GM18519 (cell line): ENCODE measurements around the gene MLLT10.

ENCODE experiments used
- ATAC-seq: cut with Tn5 transposase; IDR thresholded peaks from one replicate; pipeline ENCODE4 v1.9.1; 2021; ENCODE audit warnings: mild to moderate bottlenecking, moderate library complexity; ENCODE audit not compliant: unreplicated experiment, low FRiP score

Gene MLLT10

GRCh38 chr10:21501091-21501490 is 32.9 kb upstream of the MLLT10 start:
- ATAC-seq = no peak

DNA sequence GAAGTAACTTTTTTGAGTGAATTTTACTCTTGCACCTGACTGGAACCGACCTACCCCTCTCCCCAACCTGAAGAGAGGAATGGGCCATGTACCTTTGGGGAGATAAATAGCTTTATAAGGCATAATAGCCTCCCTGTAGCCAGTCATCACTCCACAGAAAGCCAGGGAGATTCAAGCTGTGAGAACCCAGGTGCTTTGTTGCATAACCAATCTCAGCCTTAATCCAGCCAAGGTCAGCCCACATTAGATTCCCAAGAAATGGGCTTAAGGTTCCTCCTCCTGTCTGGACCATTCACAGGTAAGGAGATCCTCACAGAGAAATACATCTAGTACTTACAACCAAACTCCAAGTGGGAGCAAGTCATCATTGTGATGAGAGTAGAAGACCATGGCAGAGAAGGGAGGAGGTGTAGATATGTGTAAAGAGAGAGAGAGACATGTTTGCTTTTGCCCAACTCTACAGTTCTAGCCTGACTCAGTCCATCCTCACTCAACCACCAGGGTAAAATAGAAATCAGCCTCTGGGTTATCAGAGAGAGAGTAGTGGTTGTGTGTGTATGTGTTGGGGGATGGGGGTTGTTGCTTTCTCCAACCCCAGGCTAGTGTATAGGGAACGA is 32.2 kb upstream of the MLLT10 start:
- no peak for ATAC-seq

DNA sequence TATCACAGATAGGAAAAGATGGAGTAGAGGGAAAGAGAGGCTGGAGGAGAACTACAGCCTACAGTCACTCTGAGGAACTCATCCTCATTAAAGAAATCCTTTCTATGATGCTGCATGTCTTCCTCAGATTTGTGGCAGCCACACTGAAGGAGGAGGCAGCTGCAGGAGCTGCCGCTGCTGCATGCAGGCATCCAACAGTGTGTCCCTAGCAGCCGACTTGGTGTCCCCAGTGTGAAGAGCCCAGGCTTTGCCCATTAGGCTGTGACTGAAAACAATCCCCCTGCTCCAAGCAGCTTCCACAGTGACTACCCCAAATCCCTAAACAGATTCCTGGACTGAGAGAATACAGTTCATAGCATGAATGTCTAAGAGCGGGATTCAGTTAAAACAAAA is 31.7 kb upstream of the MLLT10 start:
- ATAC-seq = no peak

GRCh38 chr10:21503542-21503941 is 30.5 kb upstream of the MLLT10 start:
- no peak for ATAC-seq

DNA sequence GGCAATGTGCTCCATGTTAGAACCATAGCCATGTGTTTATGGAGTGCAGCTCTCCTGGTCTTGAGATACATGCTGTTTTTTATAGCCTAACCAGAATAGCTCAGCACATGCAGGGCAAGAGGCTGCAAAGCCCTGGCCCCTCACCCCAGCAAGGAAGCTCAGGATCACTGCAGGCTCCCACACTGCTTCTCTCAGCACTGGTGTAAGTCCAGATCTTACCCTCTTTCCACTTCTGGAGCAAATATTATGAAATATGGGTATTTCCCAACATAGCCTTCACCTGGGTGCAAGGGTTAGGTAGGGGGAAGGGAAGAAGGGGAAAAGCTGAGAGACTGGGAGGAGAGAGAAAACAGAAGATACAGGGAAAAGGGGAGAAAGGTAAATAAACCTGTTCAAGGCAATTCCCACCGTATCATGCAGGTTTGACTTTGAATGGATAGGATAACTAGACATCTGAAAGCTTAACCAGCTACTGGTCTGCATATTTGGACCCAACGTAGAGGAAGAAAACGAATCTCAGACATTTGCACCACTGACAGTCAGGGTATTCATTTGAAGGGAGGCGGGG is 28.2 kb upstream of the MLLT10 start:
- ATAC-seq = no peak

GRCh38 chr10:21506351-21506750 is 27.7 kb upstream of the MLLT10 start:
- ATAC-seq = no peak

GRCh38 chr10:21507150-21507549 is 26.9 kb upstream of the MLLT10 start:
- no peak for ATAC-seq

DNA sequence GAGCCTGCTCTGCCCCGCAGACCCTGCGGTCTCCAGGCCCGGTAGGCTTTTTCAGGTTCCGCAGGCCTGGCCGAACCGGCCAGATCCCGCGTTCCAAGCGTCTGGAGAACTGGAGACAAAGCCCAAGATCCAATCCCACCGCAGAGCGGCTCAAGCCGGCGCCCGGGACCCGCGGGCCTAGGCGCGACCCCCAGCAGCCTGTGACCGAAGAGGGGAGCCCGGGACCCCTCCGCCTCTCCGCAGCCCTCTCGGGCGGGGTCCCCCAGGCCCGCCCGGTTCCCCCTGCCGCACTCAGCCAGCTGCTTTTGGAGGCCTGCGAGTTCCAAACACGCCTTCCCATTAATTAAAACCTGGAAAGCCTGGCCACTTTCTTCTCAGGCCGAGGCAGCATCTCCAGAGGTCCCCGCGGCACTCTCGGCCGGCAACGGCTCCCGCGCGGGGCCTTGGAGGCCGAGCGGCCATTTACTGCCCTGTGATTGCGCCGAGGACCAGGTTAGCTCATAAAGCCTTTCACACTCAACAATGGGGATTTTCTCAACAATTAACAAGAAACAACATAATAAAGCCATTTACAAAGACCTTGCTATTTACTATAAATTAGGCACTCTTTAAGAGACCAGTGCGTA is 25.2 kb upstream of the MLLT10 start:
- no peak for ATAC-seq

DNA sequence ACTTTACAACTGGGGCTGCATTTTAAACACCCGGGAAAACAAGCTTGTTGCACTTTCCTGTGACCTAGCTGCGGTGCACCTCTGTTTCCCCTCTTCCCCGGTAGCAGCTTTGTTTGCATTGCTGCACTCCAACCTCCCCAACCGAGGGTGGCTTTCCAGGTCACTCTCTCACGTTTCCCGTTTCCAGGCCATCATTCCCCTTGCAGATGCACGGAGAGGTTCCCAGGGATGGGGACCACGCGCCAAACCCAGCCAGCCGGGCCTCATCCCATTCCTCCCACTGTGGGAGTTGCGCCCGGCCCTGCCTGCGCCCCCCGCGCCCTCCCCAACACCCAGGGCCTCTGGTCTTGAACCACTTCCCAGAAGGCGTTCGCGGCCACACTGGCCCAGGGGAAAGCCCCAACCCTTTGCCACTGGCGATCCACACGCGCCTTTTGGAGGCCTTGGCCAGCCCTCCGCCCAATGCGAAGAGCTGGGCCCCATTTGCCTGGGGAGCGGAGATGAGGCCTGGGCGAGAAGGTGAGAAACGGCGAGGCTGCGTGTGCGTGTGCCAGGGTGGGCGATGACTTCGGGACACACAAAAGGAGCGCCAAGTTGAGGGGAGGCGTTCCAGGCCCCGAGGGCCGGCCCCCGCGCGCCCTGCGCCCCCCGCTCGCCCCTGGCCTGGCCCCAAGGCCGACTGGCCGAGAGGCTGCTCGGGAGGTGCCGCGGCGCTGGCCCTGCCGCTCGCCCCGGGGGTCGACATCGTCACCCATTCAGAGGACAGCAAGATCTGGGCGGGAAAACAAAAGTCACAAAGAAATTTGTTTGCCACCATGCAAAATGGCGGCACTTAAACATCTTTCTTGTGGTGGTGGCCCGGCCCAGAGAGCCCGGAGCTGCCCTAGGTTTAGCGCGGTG is 24.4 kb upstream of the MLLT10 start:
- ATAC-seq = no peak

DNA sequence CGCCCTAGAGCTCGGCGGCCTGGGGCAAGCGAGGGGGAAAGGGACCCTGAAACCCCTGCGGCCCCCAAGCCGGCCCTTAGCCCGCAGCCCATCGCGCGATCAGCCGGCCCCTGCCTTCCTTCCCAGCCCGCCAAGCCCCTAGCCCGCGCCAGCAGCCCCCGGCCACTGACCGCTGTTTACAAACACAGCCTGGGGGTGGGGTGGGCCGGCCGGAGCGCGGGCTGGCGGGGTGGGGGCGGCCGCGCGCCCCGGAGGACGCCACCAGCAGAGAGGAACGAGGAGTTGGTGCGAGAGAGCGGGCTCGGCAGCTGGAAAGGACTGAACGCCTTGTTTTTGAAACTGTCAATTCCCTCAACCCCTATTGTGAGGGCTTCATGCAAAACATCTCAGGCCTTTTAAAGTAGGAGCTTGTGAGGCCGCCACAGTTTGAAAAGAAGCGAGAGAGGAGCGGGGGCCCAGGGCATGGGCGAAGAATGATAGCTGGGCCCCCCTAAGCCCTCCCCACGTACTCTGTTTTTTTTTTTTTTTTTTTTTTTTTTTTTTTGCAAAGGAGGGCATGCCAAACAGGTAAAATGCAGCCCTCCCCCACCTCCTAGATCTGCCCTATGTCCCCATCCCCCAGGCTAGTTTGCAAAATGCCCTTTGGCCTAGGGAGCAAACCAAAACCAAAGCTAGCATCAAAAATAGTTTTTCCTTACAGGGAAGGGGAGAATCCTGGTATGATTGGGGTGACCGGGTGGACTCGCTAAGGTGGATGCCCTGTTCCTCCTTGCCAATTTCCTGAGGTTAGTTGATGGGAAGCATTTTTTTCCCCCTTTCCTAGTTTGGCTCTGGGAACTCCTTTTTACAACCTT is 23.6 kb upstream of the MLLT10 start:
- no peak for ATAC-seq

GRCh38 chr10:21511095-21511570 is 22.9 kb upstream of the MLLT10 start:
- no peak for ATAC-seq

- ATAC-seq = no peak
Observed at GRCh38 chr10:21511946-21512572, 22.0 kb upstream of the MLLT10 start.

DNA sequence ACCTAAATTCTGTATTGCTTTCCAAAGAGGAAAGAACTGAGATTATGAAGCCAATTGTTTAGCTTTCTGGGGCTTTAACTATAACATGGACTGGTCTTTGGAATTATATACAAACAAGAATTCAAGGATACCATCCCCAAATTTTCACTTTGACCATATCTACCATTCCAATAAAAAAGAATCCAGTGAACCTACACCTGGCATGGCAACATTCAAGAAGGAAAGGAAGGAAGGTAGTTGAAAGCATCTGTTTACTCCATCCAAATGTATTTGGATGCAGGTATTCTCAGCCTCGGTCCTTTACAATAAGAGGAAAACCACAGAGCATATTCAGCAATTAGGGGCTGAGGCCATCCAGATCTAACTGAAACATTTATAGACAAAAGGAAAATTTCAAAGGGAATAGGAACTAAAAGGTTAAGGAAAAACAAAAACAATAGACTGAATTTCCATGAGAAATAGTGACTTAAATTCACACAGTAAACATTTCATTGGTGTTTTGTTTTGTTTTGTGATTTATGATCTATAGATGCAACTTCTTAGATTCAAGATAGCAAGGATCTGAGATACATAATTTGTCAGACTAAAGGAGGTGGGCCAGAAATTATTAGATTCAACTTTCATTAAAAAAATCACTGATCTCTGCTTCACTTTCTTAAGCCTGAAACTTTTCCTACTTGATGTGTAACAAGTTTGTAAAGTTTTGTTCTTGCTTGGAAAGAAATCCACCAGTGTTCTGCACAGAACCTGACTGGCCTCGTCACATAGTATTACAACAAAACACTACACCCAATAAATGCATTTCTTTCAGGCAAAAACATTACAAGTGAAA is 21.2 kb upstream of the MLLT10 start:
- no peak for ATAC-seq

DNA sequence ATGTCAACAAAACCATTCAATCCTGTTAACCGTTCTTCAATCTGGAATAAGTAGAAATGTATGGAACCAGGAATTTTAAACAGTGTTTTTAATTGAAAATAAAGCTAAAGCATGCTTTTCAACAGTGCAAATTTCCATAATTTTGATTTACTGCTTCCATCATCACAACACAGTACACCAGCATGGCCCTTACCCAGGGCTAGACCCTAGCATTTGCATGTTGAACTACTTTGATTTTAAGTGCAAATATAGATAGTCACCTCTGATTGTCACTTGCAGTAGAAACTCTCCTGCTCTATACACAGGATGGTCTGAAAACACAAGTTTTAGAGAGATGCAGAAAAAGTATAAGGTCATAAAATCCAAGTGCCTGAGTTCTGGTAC is 20.6 kb upstream of the MLLT10 start:
- ATAC-seq = no peak

DNA sequence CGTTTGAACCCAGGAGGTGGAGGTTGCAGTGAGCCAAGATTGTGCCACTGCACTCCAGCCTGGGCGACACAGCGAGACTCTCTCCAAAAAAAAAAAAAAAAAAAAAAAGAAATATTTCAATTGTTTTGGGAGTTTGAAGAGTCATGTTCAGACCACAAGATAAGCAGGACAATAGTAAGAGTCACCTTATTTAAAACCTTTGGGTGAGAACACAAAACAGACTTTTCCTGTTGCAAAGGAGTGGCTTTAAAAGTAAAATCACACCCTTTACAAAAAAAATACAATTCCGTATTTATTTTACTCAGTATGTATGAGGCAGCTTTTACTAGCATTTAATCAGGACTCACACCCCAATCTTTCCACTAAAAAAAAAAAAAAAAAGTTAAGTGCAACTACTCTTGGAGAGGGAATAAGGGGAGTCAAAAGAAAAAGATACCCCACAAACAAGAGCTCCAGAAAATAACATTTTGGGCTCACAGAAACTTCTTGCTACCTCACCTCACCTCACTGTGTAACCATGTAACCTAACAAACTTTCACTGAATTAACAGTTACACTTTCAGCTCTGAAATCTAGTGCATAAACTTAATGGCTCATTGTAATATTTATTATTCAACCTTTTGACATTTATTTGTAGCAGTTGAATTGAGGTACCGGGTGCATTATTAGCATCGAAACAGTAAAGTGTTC is 19.8 kb upstream of the MLLT10 start:
- ATAC-seq = no peak

- ATAC-seq = no peak
Observed at GRCh38 chr10:21514818-21515351, 19.1 kb upstream of the MLLT10 start.

- no peak for ATAC-seq
Observed at GRCh38 chr10:21515361-21516241, 18.4 kb upstream of the MLLT10 start.
